GM18909 (cell line): ENCODE measurements around the gene KIF14.
"Not testable (repeated sequence)": the region's sequence is repeated elsewhere in the genome, so short reads cannot be mapped to it uniquely, and the experiment has no call there.

Source experiments
- ATAC-seq: cut with Tn5 transposase; IDR thresholded peaks from one replicate; pipeline ENCODE4 v1.9.1; 2021; ENCODE audit warnings: mild to moderate bottlenecking; ENCODE audit not compliant: unreplicated experiment, poor library complexity

Gene KIF14

GRCh38 chr1:200550367-200550766, 70.2 kb downstream of the KIF14 start:
- ATAC-seq = no peak

GRCh38 chr1:200547386-200547785, 73.2 kb downstream of the KIF14 start:
- no peak for ATAC-seq

- no peak for ATAC-seq
Measured at GRCh38 chr1:200546577-200546976, 74.0 kb downstream of the KIF14 start.

- ATAC-seq = no peak
Measured at GRCh38 chr1:200542162-200542561, 78.4 kb downstream of the KIF14 start.

- no peak for ATAC-seq
Measured at GRCh38 chr1:200540281-200540680, 80.3 kb downstream of the KIF14 start.

- no peak for ATAC-seq
Measured at GRCh38 chr1:200538179-200538578, 82.4 kb downstream of the KIF14 start.

GRCh38 chr1:200535605-200536004, 84.9 kb downstream of the KIF14 start:
- ATAC-seq = peak; percentile 58

DNA sequence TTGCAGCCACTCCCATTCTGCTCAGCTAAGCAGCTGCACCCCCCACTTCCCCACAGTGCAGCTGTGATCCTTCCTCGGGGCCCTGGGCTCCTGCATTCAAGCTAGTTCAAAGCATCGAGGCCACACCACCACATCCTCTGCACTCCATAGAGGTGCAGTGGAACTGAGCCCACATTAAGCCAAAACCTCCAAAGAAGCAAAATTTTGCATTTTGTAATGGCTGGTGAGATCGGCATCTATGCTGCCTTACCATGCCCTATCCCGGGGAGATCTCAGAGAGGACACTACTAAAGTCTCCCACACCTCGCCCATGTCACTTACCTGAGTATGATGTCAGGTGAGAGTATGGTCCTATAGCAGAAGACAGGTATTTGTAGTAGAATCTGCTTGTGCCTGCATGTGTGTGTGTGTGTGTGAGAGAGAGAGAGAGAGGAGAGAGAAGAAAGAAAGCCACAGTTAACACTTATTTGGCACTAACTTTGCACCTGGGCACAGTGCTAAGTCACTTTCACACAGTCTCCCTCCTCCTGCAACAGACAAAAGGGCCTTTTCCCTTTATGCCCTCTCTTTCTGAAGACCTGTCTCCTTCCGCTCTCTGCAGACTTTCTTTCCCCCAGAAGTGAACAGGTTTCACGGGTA, 89.8 kb downstream of the KIF14 start:
- ATAC-seq = no peak

DNA sequence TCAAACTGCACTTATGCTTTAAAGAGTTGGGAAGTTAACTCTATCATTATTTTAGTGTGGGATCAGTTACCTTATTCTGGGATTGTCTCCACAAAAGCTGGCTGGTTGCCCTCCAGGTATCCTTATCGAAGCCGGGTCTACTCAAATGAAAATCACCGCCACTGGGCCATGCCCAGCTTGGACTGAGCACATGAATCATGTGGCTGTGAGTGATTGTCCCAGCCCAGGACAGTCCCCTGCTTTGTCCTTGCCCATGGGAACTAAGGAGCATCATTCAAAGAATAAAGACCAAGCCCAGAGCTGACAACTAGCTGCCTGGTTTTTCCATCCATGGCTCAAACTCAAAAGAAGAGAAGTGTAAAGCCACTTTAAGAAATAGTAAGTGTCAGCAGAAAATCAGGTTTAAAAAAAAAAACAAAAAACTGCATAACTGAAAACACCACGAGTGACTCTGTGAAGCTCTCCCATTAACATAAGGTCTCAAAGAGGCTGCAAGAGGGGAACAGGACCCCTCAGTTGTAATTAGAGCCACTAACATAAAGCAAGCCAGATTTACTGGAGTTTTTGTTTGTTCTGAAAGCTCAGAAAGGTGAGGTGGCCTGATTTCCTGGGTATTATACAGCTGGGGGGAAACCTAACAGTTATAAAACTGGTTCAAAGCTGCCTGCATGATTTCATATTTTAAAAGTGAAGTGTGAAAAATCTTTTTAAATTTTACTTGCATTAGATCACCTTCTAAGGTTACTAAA, 91.5 kb downstream of the KIF14 start:
- ATAC-seq = no peak

DNA sequence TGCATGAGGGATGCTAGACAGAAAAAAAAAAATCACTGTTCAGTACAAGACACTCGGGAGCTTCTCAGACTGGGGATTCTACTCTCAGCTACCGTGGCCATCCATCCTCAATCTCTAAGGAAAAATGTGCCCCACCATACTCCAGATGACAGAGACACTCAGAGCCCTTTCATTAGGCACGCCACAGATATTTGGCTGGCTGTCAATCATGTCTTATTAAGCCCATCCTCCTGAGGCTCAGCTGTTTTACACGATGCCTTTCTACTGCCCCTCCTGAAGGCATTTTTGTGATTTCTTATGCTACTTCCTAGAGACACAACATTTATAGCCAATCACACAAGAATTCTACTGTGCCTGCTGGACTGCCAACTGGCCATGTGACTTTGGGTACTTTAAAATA, 92.9 kb downstream of the KIF14 start:
- no peak for ATAC-seq

DNA sequence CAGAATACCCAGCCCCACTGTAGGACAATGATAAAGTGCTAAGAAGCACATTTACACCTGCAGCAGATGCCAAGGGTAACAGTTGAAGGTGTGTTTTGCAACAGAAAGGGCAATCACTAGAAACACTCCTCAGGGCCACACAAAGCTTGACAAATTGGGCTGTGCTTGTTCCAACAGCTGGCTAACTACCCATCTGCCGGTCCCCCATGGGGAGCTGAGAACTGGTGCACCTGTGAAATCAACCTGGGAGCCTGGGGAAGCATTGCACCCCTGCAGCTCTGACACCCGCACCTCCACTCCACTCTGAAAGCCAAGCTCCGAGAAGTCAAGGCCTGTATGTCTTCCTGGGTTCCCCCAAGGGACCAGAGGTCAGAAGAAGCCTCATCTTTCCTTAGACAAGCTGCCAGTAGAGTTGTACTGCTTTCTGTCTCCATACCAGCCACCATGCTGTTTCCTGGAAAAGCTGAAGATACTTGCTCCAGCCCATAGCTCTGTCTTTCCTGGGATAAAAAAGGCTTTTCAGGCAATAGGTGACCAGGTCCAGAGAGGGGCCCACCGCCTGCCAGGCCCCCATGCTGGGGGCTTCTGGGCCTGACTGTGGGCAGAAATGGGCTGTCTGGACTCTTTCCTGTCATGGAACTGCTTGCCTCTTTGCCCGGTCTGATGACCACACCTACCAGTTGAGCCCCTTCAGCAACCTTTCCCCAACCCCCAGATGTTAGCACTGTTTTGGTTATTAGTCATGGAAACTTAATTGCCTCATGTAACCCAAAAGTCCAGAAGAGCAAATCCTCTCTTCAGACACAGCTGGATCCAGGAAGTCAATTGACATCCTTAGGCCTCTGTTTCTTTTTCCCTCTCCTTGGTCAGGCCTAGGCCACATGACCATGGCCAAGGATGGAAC, 93.6 kb downstream of the KIF14 start:
- ATAC-seq = peak; percentile 68

DNA sequence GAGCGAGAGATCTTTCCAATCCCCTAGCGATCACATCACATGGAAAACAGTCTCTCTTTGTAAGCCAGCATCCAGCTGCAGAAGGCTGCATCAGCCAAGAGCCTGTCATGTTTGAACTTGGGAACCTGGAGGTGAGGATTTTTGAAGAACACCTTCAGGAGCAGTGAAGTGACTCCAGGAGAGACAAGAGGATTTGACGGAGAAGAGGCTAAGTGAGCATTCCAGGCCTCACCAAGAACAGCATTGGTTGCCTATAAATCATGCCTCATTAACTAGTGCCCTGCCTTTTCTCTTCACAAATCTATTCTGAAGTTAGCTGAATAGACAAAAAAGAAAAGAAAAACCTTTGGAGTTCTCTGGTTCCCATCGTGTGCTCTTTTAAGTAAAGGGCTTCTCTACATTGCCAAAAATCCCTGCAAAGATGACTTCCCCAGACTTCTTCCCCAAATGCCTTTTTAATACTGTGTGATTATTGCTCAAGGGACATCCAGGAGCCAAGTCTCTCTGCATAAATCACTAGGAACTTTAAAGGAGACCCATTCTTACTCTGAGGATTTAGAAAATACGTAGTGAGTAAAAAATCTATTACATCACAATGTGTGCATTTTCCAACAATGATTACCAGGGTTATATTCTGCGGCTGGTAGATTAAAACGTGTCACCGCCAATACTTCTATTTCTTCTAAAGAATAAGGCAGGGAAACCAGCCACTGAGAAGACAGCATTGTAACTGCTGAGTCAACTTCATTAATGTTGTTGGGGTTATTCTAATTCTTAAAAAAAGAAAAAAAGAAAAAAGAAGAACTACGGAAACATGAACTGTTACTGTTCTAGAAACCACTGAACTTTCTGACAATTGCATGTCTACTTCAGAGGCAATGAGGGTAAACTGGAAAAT, 95.2 kb downstream of the KIF14 start:
- ATAC-seq = no peak

DNA sequence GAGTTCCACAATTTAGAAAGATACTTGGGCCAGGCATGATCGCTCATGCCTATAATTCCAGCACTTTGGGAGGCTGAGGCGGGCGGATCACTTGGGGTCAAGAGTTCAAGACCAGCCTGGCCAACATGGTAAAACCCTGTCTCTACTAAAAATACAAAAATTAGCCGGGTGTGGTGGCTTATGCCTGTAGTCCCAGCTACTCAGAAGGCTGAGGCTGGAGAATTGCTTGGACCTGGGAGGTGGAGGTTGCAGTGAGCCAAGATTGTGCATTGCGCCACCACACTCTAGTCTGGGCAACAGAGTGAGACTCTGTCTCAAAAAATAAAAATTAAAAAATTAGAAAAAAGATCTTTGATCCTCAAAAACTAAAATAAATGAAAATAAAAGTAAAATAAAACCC, 96.0 kb downstream of the KIF14 start:
- not testable (repeated sequence) for ATAC-seq

- no peak for ATAC-seq
Measured at GRCh38 chr1:200524092-200524491, 96.5 kb downstream of the KIF14 start.

DNA sequence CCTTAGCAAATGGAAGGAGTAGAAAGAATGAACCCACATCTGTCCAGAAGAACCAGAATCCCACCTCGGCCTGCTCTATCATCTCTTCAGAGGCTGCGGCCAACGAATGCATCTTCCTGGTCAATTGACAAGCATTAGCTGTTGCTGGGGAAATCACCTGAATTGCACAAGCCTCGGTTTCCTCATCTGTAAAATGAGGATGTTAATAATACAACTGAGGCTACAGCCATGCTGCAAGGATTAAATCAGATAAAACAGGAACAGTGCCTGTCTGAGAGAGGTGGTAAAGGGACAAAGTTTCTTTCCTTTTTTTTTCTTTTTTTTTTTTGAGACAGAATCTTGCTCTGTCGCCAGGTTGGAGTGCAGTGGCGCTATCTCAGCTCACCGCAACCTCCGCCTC, 99.8 kb downstream of the KIF14 start:
- no peak for ATAC-seq

- ATAC-seq = no peak
Measured at GRCh38 chr1:200518524-200518923, 102.0 kb downstream of the KIF14 start.

GRCh38 chr1:200512191-200512590, 108.4 kb downstream of the KIF14 start:
- no peak for ATAC-seq

GRCh38 chr1:200510228-200510623, 110.3 kb downstream of the KIF14 start:
- peak; percentile 92 for ATAC-seq

- no peak for ATAC-seq
Measured at GRCh38 chr1:200506471-200506870, 114.1 kb downstream of the KIF14 start.

DNA sequence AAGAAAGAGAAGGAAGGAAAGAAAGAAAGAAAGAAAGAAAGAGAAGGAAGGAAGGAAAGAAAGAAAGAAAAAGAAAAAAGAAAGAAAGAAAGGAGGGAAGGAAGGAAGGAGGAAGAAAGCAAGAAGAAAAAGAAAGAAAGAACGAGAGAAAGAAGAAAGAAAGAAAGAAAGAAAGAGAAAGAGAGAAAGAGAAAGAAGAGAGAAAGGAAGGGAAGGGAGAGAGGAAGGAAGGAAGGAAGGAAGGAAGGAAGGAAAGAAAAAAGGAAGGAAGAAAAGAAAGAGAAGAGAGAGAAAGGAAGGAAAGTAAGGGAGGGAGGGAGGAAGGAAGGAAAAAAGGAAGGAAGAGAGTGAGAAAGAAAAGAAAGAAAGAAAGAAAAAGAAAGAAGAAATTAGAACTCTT, 115.3 kb downstream of the KIF14 start:
- no peak for ATAC-seq
